Fibroblast of mammary gland (primary cell): Measurements from ENCODE around the gene YARS1.

Experiments used
- DNase-seq: peaks from one replicate; pipeline ENCODE4 v3.0.0-alpha.2; 2010; ENCODE audit warnings: low read depth
- H3K4me3 ChIP-seq: 2 replicates; pipeline ENCODE4 v1.5.1; 2011; ENCODE audit warnings: low read depth, mild to moderate bottlenecking, low read length, moderate library complexity; ENCODE audit not compliant: control insufficient read depth
- TF ChIP-seq, protein P1 (sequence below): conservative IDR thresholded peaks from 2 replicates; pipeline ENCODE4 v1.5.1; 2011; ENCODE audit warnings: low read depth, low read length, inconsistent platforms; ENCODE audit not compliant: control insufficient read depth, insufficient read depth

The YARS1 gene

DNA sequence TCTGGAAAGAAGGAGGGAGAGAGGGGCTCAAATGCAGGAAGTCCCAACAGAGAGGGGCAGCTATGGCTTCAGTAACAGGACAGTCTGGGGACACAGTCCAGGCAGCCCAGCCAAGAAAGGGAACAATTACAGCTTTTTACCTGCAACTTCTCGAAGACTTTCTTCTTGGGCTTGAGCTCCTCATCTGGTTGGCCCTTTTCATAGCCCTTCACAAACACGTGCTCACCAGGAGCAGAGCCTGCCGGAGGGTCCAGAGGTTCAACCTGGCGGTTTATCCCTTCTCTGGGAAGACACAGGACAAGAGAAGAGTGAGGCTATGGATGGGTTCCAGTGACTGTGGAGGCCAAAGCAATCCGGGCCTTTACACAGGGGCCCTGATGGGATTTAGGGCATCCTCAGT lies 37.9 kb downstream of the YARS1 start:
- DNase-seq, result no peak
- TF ChIP-seq, protein P1, sequence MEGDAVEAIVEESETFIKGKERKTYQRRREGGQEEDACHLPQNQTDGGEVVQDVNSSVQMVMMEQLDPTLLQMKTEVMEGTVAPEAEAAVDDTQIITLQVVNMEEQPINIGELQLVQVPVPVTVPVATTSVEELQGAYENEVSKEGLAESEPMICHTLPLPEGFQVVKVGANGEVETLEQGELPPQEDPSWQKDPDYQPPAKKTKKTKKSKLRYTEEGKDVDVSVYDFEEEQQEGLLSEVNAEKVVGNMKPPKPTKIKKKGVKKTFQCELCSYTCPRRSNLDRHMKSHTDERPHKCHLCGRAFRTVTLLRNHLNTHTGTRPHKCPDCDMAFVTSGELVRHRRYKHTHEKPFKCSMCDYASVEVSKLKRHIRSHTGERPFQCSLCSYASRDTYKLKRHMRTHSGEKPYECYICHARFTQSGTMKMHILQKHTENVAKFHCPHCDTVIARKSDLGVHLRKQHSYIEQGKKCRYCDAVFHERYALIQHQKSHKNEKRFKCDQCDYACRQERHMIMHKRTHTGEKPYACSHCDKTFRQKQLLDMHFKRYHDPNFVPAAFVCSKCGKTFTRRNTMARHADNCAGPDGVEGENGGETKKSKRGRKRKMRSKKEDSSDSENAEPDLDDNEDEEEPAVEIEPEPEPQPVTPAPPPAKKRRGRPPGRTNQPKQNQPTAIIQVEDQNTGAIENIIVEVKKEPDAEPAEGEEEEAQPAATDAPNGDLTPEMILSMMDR, result no peak
- H3K4me3 ChIP-seq, result no peak overlapping the region

DNA sequence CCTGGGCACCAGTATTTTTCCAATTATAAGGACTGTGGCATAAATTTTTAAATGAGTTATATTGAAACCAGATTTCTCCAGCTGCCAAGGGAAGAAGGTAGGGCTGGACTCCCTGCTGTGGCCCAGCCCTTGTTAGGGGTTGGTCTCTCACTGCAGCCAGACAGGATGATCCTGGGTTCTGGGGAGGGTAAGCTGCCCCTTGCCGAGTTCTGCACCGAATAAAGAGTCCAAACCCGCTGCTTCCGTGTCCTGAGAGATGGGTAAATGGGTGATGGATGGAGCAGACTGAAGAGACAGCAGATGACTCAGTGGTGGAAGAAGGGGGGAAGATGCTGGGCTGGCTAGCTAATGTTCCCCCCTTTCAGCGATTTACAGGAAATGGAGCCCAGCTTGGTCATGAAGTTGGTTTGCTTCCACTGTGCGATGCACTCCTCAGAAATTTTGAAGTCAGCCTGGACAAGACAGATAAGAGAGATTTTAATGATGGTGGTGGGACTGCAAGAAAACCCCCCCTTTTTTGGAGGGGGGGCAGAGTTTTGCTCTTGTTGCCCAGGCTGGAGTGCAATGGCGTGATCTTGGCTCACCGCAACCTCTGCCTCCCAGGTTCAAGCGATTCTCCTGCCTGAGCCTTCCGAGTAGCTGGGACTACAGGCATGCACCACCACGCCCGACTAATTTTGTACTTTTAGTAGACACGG lies 41.4 kb downstream of the YARS1 start:
- TF ChIP-seq, protein P1, result no peak
- peak; percentile 82 for DNase-seq
- no peak overlapping the region for H3K4me3 ChIP-seq

DNA sequence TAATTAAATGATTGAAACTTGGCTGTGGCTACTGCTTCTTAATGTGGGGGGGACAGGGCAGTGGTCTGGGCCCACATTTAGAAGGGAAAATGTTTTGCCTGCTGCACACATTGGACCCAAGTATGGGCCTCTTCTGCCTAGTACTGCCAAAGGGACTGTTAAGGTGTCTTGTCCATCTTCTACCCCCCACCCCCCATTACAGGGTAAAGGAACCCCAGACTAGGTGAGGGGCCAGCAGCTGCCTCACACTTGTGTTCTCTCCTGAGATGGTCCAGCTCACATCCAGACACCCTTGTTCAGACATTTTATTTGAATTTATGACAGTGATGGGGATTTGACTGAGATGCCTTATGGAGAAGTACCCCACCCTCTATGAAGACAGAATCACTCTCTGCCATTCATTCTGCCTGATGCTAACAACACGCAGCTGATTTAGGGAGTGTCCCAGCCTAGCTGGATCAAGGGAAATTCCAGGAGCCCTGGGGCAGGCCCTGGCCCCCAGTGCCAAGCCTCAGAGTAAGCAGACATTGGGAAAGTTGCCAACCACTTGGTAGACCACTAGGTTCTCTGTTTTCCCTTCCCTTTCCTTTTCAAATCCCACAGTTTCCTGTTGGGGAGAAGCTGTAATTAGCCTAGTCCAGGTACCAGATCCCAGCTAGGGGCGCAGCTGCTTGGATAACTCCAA lies 42.1 kb downstream of the YARS1 start:
- TF ChIP-seq, protein P1, result no peak
- DNase-seq, result peak; percentile 63
- no peak overlapping the region for H3K4me3 ChIP-seq

DNA sequence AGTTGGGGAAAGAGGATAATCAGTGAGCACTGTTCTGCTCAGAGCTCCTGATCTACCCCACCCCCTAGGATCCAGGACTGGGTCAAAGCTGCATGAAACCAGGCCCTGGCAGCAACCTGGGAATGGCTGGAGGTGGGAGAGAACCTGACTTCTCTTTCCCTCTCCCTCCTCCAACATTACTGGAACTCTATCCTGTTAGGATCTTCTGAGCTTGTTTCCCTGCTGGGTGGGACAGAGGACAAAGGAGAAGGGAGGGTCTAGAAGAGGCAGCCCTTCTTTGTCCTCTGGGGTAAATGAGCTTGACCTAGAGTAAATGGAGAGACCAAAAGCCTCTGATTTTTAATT lies 42.7 kb downstream of the YARS1 start:
- DNase-seq, result no peak
- no peak overlapping the region for H3K4me3 ChIP-seq
- TF ChIP-seq, protein P1, result no peak

DNA sequence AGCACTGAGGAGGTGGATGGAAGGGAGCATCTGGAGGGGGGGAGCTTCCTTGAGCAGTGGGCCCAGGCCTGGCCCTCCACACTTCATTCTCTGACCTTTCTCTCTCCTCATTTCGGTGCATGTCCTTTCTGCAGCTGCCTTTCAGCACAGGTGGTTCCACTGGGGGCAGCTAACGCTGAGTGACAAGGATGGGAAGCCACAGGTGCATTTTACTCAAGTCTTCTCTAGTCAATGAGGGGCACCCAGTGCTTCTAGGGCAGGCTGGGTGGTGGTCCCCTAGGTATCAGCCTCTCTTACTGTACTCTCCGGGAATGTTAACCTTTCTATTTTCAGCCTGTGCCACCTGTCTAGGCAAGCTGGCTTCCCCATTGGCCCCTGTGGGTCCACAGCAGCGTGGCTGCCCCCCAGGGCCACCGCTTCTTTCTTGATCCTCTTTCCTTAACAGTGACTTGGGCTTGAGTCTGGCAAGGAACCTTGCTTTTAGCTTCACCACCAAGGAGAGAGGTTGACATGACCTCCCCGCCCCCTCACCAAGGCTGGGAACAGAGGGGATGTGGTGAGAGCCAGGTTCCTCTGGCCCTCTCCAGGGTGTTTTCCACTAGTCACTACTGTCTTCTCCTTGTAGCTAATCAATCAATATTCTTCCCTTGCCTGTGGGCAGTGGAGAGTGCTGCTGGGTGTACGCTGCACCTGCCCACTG lies 43.2 kb downstream of the YARS1 start:
- no peak overlapping the region for H3K4me3 ChIP-seq
- DNase-seq, result no peak

DNA sequence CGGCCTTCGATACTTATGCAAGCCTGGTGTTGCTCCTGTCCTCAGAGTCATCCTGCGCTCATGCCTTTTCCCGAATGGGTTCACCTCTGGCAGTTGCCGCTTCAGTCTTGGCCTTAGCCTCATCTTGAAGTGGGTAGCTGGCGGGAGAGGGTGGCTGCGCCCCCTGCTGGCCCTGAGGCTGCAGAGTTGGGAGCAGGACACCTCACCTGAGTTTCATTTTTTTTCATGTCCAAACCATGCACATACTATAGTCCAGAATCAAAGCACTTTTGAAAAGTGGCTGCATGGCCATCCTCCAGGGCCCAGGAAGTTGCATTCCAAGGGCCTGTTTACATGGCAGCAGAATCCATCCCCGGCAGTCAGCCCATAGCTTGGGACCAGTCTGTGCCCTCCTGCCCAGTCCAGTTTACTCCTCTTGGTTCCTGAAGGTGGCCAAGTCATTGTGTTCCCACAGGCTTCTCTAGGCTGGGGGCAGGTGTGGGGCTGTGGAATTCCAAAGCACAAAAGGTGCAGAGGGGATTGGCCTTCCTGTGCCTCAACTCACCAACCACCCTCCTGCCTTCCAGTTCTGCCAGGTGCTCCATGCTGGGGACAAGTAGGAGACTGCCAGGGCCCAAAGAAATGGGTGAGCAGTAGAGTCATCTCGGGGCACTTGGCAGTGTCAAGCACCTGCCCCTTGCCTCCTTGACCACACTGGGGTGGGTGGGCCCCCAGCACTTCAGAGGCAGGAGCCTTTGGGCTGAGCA lies 44.0 kb downstream of the YARS1 start:
- peak; percentile 75 for DNase-seq
- H3K4me3 ChIP-seq, result no peak overlapping the region
- TF ChIP-seq, protein P1, result peak; percentile 96

More for the DNA sequence above, 43.2 kb downstream of the YARS1 start:
- TF ChIP-seq, protein P1, result no peak
